Bladder microvascular endothelial cell (primary cell): Measurements from ENCODE around the gene REL. TPM values are rescaled to one million over a fixed set of nuclear protein-coding genes. Genes with fewer than 3 reads are reported as not detected.

Experiments
- total RNA-seq: library from RNA; depleted of rRNA; stranded (reverse); fragments of >200 nt; gene quantifications from 2 replicates; pipeline ENCODE4 v1.2.3, GENCODE V29; 2014

The REL gene
- total RNA-seq = 5.7 and 35.9 TPM in 2 replicates

DNA sequence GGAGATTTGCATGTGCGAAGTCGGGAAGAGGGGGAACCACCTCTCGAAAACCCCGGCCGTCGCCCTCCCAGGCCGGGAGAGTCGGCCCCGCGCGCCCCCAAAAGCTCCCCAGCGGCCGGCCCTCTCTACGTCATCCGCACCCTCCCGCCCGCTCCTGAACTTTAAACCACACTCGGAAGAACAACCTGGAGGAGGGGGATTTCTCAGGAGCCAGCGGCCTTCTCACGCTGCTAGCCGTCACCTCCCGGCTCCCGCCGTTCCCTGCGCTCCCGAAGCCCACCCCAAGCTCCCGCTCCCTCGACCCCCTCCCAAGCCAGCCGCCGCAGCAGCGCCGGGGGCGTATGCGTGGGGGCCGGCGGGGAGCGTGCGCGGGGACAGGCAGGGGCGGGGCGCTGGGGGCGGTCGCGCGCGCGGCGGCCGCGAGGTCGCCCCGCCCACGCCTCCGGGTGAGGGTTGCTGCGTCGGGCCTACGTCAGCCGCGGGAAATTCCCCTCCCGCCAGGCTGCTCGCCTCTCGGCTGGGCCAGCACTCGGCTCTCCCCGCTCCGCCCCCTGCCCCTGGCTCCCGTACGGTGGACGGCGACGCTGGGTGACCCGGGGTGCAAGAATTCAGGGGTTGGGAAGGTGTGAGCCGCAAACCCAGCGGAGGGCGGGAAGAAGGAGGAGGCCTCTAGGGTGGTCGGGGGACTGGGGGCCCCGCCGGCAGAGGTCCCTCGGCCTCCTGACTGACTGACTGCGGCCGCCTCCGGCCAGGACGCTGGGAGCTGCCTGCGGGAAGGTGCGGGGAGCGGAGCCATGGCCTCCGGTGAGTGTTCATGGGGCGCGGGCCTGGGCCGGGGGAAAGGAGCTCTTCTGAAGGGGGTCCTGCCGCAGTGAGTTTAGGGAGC, at the start of gene REL:
Gene REL, plus strand, starts transcription at position 528 of the 886 bp plus-strand sequence. Its CDS starts 267 bp downstream, at position 795.

Other genes starting within 250 kb of the REL start
- 7.6 and 14.5 TPM in 2 replicates for gene PAPOLG, start 125.3 kb upstream of the REL start, total RNA-seq
- gene PEX13, start 136.1 kb downstream of the REL start, total RNA-seq = 23.8 and 40.3 TPM in 2 replicates
- 5.7 and 11.5 TPM in 2 replicates for gene PUS10, start 136.7 kb downstream of the REL start, total RNA-seq
- gene SANBR, start 184.3 kb downstream of the REL start, total RNA-seq = 18.9 and 30.6 TPM in 2 replicates